ENCODE data around the gene ZNF292. TPM values are rescaled to one million over a fixed set of nuclear protein-coding genes. Genes with fewer than 3 reads are reported as not detected.

ZNF292 gene
- total and polyA plus RNA-seq, 2 donors (not counting 1 experiment from before 2014, with no cell fraction given): 10.1 to 84.1 TPM

- ChIA-PET POLR2A (no interaction called here), CTCF (no interaction called here)
- Mint-ChIP-seq H3K4me3 (no peak overlapping the region), H3K9me3 (ENCODE audit: insufficient read depth) (no peaks in the 10 kb centered on the region), H3K27ac (no peak overlapping the region), H3K4me1 (peaks cover 57% of the 10 kb centered on the region), H3K27me3 (no peaks in the 10 kb centered on the region)
- Histone ChIP-seq H3K27ac (ENCODE audit: low read length in 2 of 2) (peak overlapping the region in 1 of 2 donors; percentile 8), H3K79me2 (ENCODE audit: control insufficient read depth, insufficient read depth, low read length) (peaks cover 93% of the 10 kb centered on the region), H3K4me2 (replicated peaks; ENCODE audit: low read depth, low read length, poor library complexity, severe bottlenecking) (no peak overlapping the region), H3K9ac (ENCODE audit: low read length) (no peak overlapping the region), H3K36me3 (replicated peaks in 1 of 2; ENCODE audit: control extremely low read depth in 1 of 2, control insufficient read depth in 1 of 2, extremely low read depth in 1 of 2, insufficient read depth in 2 of 2, low read length in 1 of 2) (no peaks in the 10 kb centered on the region), H2AFZ (ENCODE audit: insufficient read depth, low read depth, low read length, poor library complexity, severe bottlenecking) (no peak overlapping the region), H3K27me3 (replicated peaks in 1 of 4; ENCODE audit: control extremely low read depth in 1 of 4, control insufficient read depth in 3 of 4, insufficient read depth in 4 of 4, low read length in 3 of 4) (no peaks in the 10 kb centered on the region), H4K20me1 (ENCODE audit: control insufficient read depth, insufficient read depth, low read length, poor library complexity, severe bottlenecking) (peaks cover 41% of the 10 kb centered on the region), H3K9me3 (ENCODE audit: control extremely low read depth in 1 of 3, control insufficient read depth in 2 of 3, insufficient read depth in 1 of 3, low read length in 2 of 3) (no peaks in the 10 kb centered on the region), H3K4me3 (ENCODE audit: control extremely low read depth in 1 of 5, extremely low read depth in 1 of 5, insufficient read depth in 1 of 5, low read depth in 2 of 5, low read length in 4 of 5) (no peak overlapping the region), H3K4me1 (ENCODE audit: control insufficient read depth in 2 of 2, insufficient read depth in 2 of 2, low read length in 2 of 2) (peaks cover 0 to 3% of the 10 kb centered on the region in 2 donors)
- ATAC-seq (ENCODE audit: low read depth) (no peak), DNase-seq (no peak)
- TF ChIP-seq EZH2 (IDR thresholded peaks at IDR 0.05; ENCODE audit: borderline replicate concordance, insufficient read depth, low read depth, low read length, poor library complexity, severe bottlenecking): no peak
- TF ChIP-seq CTCF (IDR thresholded peaks at IDR 0.05): no peak
- intact Hi-C loops (cut with micrococcal nuclease): no loop called here
- no CpG with 5 or more reads among the region's 1 CpG for WGBS (ENCODE audit: insufficient coverage)
These were observed 44.4 kb downstream of the ZNF292 start for GRCh38 chr6:87199787-87200186.

GRCh38 chr6:87200469-87201175 is 45.3 kb downstream of the ZNF292 start:
- H3K36me3 ChIP-seq (replicated peaks in 1 of 2; ENCODE audit: control extremely low read depth in 1 of 2, control insufficient read depth in 1 of 2, extremely low read depth in 1 of 2, insufficient read depth in 2 of 2, low read length in 1 of 2): no peaks in the 10 kb centered on the region
- H3K9me3 Mint-ChIP-seq (ENCODE audit: insufficient read depth): no peaks in the 10 kb centered on the region
- H3K79me2 ChIP-seq (ENCODE audit: control insufficient read depth, insufficient read depth, low read length): peaks cover 94% of the 10 kb centered on the region
- H3K4me1 ChIP-seq (ENCODE audit: control insufficient read depth in 2 of 2, insufficient read depth in 2 of 2, low read length in 2 of 2): no peaks in the 10 kb centered on the region
- no peak overlapping the region for H3K27ac ChIP-seq (ENCODE audit: low read length in 2 of 2)
- no peaks in the 10 kb centered on the region for H3K27me3 ChIP-seq (replicated peaks in 1 of 4; ENCODE audit: control extremely low read depth in 1 of 4, control insufficient read depth in 3 of 4, insufficient read depth in 4 of 4, low read length in 3 of 4)
- H3K9me3 ChIP-seq (ENCODE audit: control extremely low read depth in 1 of 3, control insufficient read depth in 2 of 3, insufficient read depth in 1 of 3, low read length in 2 of 3): no peaks in the 10 kb centered on the region
- peaks cover 56% of the 10 kb centered on the region for H3K4me1 Mint-ChIP-seq
- ATAC-seq (ENCODE audit: low read depth) (no peak), DNase-seq (no peak)
- H3K27ac Mint-ChIP-seq: no peak overlapping the region
- no peaks in the 10 kb centered on the region for H3K27me3 Mint-ChIP-seq
- H2AFZ ChIP-seq (ENCODE audit: insufficient read depth, low read depth, low read length, poor library complexity, severe bottlenecking): no peak overlapping the region
- ChIA-PET CTCF (no interaction called here), POLR2A (no interaction called here)
- intact Hi-C loops (cut with micrococcal nuclease): no loop called here
- 95% methylated on average over 2 of the region's 4 CpGs for WGBS (ENCODE audit: insufficient coverage)
- TF ChIP-seq EZH2 (IDR thresholded peaks at IDR 0.05; ENCODE audit: borderline replicate concordance, insufficient read depth, low read depth, low read length, poor library complexity, severe bottlenecking) (no peak), CTCF (IDR thresholded peaks at IDR 0.05) (no peak)
- no peak overlapping the region for H3K4me3 ChIP-seq (ENCODE audit: control extremely low read depth in 1 of 5, extremely low read depth in 1 of 5, insufficient read depth in 1 of 5, low read depth in 2 of 5, low read length in 4 of 5)
- no peak overlapping the region for H3K9ac ChIP-seq (ENCODE audit: low read length)
- no peak overlapping the region for H3K4me3 Mint-ChIP-seq
- H3K4me2 ChIP-seq (replicated peaks; ENCODE audit: low read depth, low read length, poor library complexity, severe bottlenecking): no peak overlapping the region
- H4K20me1 ChIP-seq (ENCODE audit: control insufficient read depth, insufficient read depth, low read length, poor library complexity, severe bottlenecking): peaks cover 48% of the 10 kb centered on the region

All from B cell (primary cell).